ENCODE data around the gene COX4I2. TPM values are rescaled to one million over a fixed set of nuclear protein-coding genes. Genes with fewer than 3 reads are reported as not detected.

COX4I2 gene
- total and polyA plus RNA-seq, 2 donors (not counting 1 experiment from before 2014, with no cell fraction given) = not detected

- H3K79me2 ChIP-seq (ENCODE audit: control insufficient read depth, insufficient read depth, low read length) = peaks cover 30% of the 10 kb centered on the region
- DNase-seq (no peak), ATAC-seq (ENCODE audit: low read depth) (no peak)
- H3K27me3 ChIP-seq (replicated peaks in 1 of 4; ENCODE audit: control extremely low read depth in 1 of 4, control insufficient read depth in 3 of 4, insufficient read depth in 4 of 4, low read length in 3 of 4) = no peaks in the 10 kb centered on the region
- Mint-ChIP-seq H3K4me3 (no peak overlapping the region), H3K4me1 (peaks cover 43% of the 10 kb centered on the region), H3K27me3 (no peaks in the 10 kb centered on the region), H3K9me3 (ENCODE audit: insufficient read depth) (no peaks in the 10 kb centered on the region), H3K27ac (no peak overlapping the region)
- H3K27ac ChIP-seq (ENCODE audit: low read length in 2 of 2) = no peak overlapping the region
- no peak overlapping the region for H3K4me3 ChIP-seq (ENCODE audit: control extremely low read depth in 1 of 5, extremely low read depth in 1 of 5, insufficient read depth in 1 of 5, low read depth in 2 of 5, low read length in 4 of 5)
- H3K9me3 ChIP-seq (ENCODE audit: control extremely low read depth in 1 of 3, control insufficient read depth in 2 of 3, insufficient read depth in 1 of 3, low read length in 2 of 3) = no peaks in the 10 kb centered on the region
- peaks cover 27 to 42% of the 10 kb centered on the region in 2 donors for H3K4me1 ChIP-seq (ENCODE audit: control insufficient read depth in 2 of 2, insufficient read depth in 2 of 2, low read length in 2 of 2)
- CTCF ChIA-PET = interaction anchor here (0.6 to 1.1 kb wide), 3 partner anchors 9 to 52 kb away, joined by 3 to 5 read pairs (median 4); no protein-coding TSS in a partner anchor
- H4K20me1 ChIP-seq (ENCODE audit: control insufficient read depth, insufficient read depth, low read length, poor library complexity, severe bottlenecking) = no peaks in the 10 kb centered on the region
- H3K36me3 ChIP-seq (replicated peaks in 1 of 2; ENCODE audit: control extremely low read depth in 1 of 2, control insufficient read depth in 1 of 2, extremely low read depth in 1 of 2, insufficient read depth in 2 of 2, low read length in 1 of 2) = no peaks in the 10 kb centered on the region
- WGBS (ENCODE audit: insufficient coverage) = 90% methylated on average over 1 of the region's 2 CpGs
- TF ChIP-seq EZH2 (IDR thresholded peaks at IDR 0.05; ENCODE audit: borderline replicate concordance, insufficient read depth, low read depth, low read length, poor library complexity, severe bottlenecking) (no peak), CTCF (IDR thresholded peaks at IDR 0.05) (no peak)
- intact Hi-C loops (cut with micrococcal nuclease) = no loop called here
- H3K4me2 ChIP-seq (replicated peaks; ENCODE audit: low read depth, low read length, poor library complexity, severe bottlenecking) = no peak overlapping the region
- no peak overlapping the region for H3K9ac ChIP-seq (ENCODE audit: low read length)
- no peak overlapping the region for H2AFZ ChIP-seq (ENCODE audit: insufficient read depth, low read depth, low read length, poor library complexity, severe bottlenecking)
- POLR2A ChIA-PET = no interaction called here
These were observed 33.6 kb downstream of the COX4I2 start for GRCh38 chr20:31671324-31671723.

- Histone ChIP-seq H3K4me1 (ENCODE audit: control insufficient read depth in 2 of 2, insufficient read depth in 2 of 2, low read length in 2 of 2) (peaks cover 26 to 34% of the 10 kb centered on the region in 2 donors), H3K79me2 (ENCODE audit: control insufficient read depth, insufficient read depth, low read length) (peaks cover 46% of the 10 kb centered on the region), H3K27ac (ENCODE audit: low read length in 2 of 2) (peak overlapping the region in 1 of 2 donors; percentile 92), H3K9ac (ENCODE audit: low read length) (no peak overlapping the region), H3K27me3 (replicated peaks in 1 of 4; ENCODE audit: control extremely low read depth in 1 of 4, control insufficient read depth in 3 of 4, insufficient read depth in 4 of 4, low read length in 3 of 4) (no peaks in the 10 kb centered on the region), H3K4me3 (ENCODE audit: control extremely low read depth in 1 of 5, extremely low read depth in 1 of 5, insufficient read depth in 1 of 5, low read depth in 2 of 5, low read length in 4 of 5) (no peak overlapping the region), H3K4me2 (replicated peaks; ENCODE audit: low read depth, low read length, poor library complexity, severe bottlenecking) (no peak overlapping the region), H2AFZ (ENCODE audit: insufficient read depth, low read depth, low read length, poor library complexity, severe bottlenecking) (no peak overlapping the region), H3K36me3 (replicated peaks in 1 of 2; ENCODE audit: control extremely low read depth in 1 of 2, control insufficient read depth in 1 of 2, extremely low read depth in 1 of 2, insufficient read depth in 2 of 2, low read length in 1 of 2) (peaks cover 0 to 5% of the 10 kb centered on the region in 2 experiments), H4K20me1 (ENCODE audit: control insufficient read depth, insufficient read depth, low read length, poor library complexity, severe bottlenecking) (no peaks in the 10 kb centered on the region), H3K9me3 (ENCODE audit: control extremely low read depth in 1 of 3, control insufficient read depth in 2 of 3, insufficient read depth in 1 of 3, low read length in 2 of 3) (no peaks in the 10 kb centered on the region)
- CTCF ChIA-PET = interaction anchor here (0.7 to 5.1 kb wide), 3 partner anchors 13 to 68 kb away, joined by 3 to 35 read pairs (median 3); no protein-coding TSS in a partner anchor
- DNase-seq (no peak), ATAC-seq (ENCODE audit: low read depth) (no peak)
- intact Hi-C loops (cut with micrococcal nuclease) = no loop called here
- no peaks in the 10 kb centered on the region for H3K9me3 Mint-ChIP-seq (ENCODE audit: insufficient read depth)
- TF ChIP-seq CTCF (IDR thresholded peaks at IDR 0.05) (no peak), EZH2 (IDR thresholded peaks at IDR 0.05; ENCODE audit: borderline replicate concordance, insufficient read depth, low read depth, low read length, poor library complexity, severe bottlenecking) (no peak)
- peaks cover 42% of the 10 kb centered on the region for H3K4me1 Mint-ChIP-seq
- no peak overlapping the region for H3K4me3 Mint-ChIP-seq
- H3K27ac Mint-ChIP-seq = no peak overlapping the region
- POLR2A ChIA-PET = no interaction called here
- H3K27me3 Mint-ChIP-seq = no peaks in the 10 kb centered on the region
These were observed 35.7 kb downstream of the COX4I2 start for GRCh38 chr20:31673435-31673834.
